GM12892 (cell line): ENCODE measurements around the gene TRAPPC10.
"Not testable (repeated sequence)": the region's sequence is repeated elsewhere in the genome, so short reads cannot be mapped to it uniquely, and the experiment has no call there.

Experiments used
- POLR2A ChIP-seq: IDR thresholded peaks from 2 replicates; pipeline ENCODE4 v1.6.1; 2011; ENCODE audit warnings: low read depth, low read length, control low read depth
- POLR2AphosphoS5 ChIP-seq: IDR thresholded peaks from 2 replicates; pipeline ENCODE4 v1.6.1; 2011; ENCODE audit warnings: low read depth, low read length, control low read depth
- TAF1 ChIP-seq: IDR thresholded peaks from 2 replicates; pipeline ENCODE4 v1.6.1; 2011; ENCODE audit warnings: low read depth, mild to moderate bottlenecking, control low read depth, low read length, borderline replicate concordance

GRCh38 chr21:44153889-44154228, 141.8 kb downstream of the TRAPPC10 start:
- TF ChIP-seq POLR2A, POLR2AphosphoS5, TAF1: not testable (repeated sequence)
